Dermis microvascular lymphatic vessel endothelial cell (primary cell): ENCODE data around the gene RB1. TPM values are rescaled to one million over a fixed set of nuclear protein-coding genes. Genes with fewer than 3 reads are reported as not detected.

Experiments
- DNase-seq, 2 donors: peaks; one replicate each; pipeline versions ENCODE4 v3.0.0 to v3.0.0-alpha.2; 2010; ENCODE audit warnings: low read depth in 2 of 2
- total RNA-seq: library from RNA; depleted of rRNA; stranded (reverse); fragments of >200 nt; gene quantifications from 2 replicates; pipeline ENCODE4 v1.2.1, GENCODE V29; 2014

Gene RB1
- total RNA-seq, 1 donor from 2014 or later: 24.4 TPM

GRCh38 chr13:48526286-48526685, 222.7 kb downstream of the RB1 start:
- no peak for DNase-seq

- DNase-seq: no peak
Measured at GRCh38 chr13:48527955-48528354, 224.4 kb downstream of the RB1 start.

- DNase-seq: no peak
Measured at GRCh38 chr13:48528720-48529119, 225.2 kb downstream of the RB1 start.

- no peak for DNase-seq
Measured at GRCh38 chr13:48530833-48531232, 227.3 kb downstream of the RB1 start.

Other genes with a start within 250 kb of the RB1 start
- gene MED4, start 208.6 kb upstream of the RB1 start, total RNA-seq: 30.3 and 33.8 TPM in 2 replicates
- 228 and 495 TPM in 2 replicates for gene ITM2B, start 70.5 kb upstream of the RB1 start, total RNA-seq
- gene LPAR6, start 109.4 kb downstream of the RB1 start, total RNA-seq: 22.0 and 22.4 TPM in 2 replicates
- 9.6 and 15.6 TPM in 2 replicates for gene RCBTB2, start 229.3 kb downstream of the RB1 start, total RNA-seq